GM20431 (cell line): ENCODE results near the gene YARS1.

ENCODE experiments used
- in situ Hi-C: fragments of 300-500 bp; cut with MseI, MboI; formaldehyde crosslinking; loops from one replicate; pipeline ENCODE4 v1.15.0; 2020; ENCODE audit warnings: low sequenced_read_pairs; ENCODE audit not compliant: unreplicated experiment

Gene YARS1

GRCh38 chr1:32767156-32767555 lies 50.0 kb downstream of the YARS1 start:
- in situ Hi-C loops: no loop called here

- in situ Hi-C loops: no loop called here
Measured at GRCh38 chr1:32766328-32766972, 50.7 kb downstream of the YARS1 start.

- in situ Hi-C loops: no loop called here
Measured at GRCh38 chr1:32765570-32766327, 51.4 kb downstream of the YARS1 start.

GRCh38 chr1:32764826-32765569 lies 52.2 kb downstream of the YARS1 start:
- in situ Hi-C loops: no loop called here

- in situ Hi-C loops: no loop called here
Measured at GRCh38 chr1:32763221-32763620, 53.9 kb downstream of the YARS1 start.

GRCh38 chr1:32761936-32762335 lies 55.2 kb downstream of the YARS1 start:
- in situ Hi-C loops: no loop called here

- in situ Hi-C loops: no loop called here
Measured at GRCh38 chr1:32761253-32761877, 55.8 kb downstream of the YARS1 start.

- in situ Hi-C loops: no loop called here
Measured at GRCh38 chr1:32759997-32760623, 57.0 kb downstream of the YARS1 start.

DNA sequence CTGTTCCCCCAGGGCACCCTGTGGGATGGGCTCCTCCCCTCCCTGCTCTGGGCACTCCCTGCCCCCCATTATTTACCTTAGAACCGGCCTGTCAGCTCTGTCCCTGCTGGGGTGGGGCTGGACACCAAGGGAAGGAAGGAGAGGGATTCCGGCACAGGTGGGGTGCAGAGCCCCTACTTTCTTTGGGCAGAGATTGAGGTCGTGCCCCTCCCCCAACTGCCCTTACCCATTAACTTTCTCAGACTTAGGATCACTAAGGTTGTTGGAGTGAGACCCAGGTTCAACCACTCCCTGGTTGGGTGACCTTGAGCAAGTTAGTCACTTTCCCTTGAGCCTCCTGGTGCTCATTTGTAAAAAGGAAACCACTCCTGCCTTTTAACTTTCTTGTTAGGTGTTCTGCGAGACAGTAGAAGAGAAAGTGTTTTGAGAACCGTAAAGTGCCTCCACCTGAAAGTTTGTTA lies 57.6 kb downstream of the YARS1 start:
- in situ Hi-C loops: no loop called here

- in situ Hi-C loops: no loop called here
Measured at GRCh38 chr1:32758795-32759430, 58.2 kb downstream of the YARS1 start.

- in situ Hi-C loops: no loop called here
Measured at GRCh38 chr1:32758177-32758794, 58.9 kb downstream of the YARS1 start.

DNA sequence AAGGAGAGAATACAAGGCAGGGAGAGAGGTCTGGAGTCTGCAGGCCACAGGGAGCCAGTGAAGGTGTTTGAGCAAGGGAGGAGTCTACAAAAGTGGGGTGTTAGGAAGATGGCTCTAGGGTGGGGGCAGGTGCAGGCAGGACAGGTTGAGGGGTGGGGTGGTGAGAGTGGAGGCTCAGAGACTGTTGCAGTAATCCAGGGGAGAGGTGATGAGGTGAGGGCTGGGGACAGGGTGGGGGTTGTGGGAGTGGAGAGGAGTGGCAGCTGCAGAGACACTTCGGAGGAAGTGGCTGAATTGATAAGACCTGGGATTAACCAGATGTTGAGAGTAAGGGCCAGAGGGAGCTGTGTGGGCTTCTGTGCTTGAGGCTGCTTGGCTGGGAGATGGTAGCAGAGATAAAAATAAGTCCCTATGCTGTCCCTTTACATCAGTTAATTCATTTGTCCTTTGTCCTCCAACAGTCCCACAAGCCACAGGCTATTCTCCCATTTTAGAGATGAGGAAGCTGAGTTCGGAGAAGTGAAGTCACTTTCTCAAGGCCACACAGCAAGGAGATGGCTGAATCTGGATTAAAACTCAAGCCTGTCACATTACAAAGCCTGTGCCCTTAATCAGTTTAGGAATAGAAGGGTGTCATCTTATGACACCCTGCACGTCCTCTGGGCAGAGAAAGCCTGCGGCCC lies 59.8 kb downstream of the YARS1 start:
- in situ Hi-C loops: no loop called here

DNA sequence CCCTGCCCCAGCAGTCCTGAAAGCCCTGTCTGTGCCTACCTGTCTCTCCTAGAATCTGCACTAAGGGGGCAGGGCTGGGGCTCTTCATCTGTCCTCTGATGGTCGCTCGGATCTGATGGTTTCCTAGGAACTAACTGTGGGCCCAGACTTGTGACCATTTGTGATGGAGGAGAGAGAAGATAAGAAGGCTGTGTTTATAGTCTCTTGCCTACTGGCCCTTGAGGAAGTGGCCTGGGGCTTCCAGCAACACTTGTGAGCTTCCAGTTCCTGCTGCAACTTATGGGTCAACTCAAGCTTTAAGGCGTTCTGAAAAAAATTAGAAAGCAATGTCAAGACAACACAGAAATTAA lies 61.4 kb downstream of the YARS1 start:
- in situ Hi-C loops: no loop called here

DNA sequence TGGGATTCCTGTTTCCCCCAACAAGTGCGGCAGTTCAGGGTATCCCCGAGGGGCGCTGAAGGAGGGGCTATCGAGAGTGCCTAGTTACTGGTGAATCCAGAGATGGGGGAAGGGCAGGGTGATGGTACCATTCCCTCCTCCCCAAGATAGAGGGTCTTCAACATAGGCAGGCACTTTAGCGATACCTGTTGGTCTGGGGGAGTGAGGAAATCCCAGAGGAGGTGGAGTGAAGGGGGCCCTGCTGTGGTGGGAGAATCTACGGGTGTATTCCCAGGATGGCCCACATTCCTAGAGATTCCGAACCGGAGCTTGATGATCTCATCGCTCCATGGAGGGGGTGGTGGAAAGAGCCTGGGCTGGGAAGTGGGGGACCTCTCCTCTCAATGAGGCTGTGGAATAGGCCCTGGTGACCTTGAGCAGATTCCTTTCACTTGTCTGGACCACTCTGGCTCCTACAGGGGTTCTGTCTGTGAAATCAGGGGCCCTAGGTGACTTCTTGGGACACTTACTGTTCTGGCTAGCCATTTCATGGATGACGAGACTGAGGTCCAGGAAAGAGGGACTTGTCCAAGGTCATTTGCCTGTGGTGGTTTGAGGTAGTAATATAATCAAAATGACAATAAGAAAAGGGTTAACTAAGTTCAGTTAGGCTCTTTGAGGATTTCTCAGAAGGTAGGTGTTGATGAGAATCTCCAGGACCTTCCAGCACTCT lies 61.9 kb downstream of the YARS1 start:
- in situ Hi-C loops: no loop called here

- in situ Hi-C loops: no loop called here
Measured at GRCh38 chr1:32754317-32755097, 62.7 kb downstream of the YARS1 start.

DNA sequence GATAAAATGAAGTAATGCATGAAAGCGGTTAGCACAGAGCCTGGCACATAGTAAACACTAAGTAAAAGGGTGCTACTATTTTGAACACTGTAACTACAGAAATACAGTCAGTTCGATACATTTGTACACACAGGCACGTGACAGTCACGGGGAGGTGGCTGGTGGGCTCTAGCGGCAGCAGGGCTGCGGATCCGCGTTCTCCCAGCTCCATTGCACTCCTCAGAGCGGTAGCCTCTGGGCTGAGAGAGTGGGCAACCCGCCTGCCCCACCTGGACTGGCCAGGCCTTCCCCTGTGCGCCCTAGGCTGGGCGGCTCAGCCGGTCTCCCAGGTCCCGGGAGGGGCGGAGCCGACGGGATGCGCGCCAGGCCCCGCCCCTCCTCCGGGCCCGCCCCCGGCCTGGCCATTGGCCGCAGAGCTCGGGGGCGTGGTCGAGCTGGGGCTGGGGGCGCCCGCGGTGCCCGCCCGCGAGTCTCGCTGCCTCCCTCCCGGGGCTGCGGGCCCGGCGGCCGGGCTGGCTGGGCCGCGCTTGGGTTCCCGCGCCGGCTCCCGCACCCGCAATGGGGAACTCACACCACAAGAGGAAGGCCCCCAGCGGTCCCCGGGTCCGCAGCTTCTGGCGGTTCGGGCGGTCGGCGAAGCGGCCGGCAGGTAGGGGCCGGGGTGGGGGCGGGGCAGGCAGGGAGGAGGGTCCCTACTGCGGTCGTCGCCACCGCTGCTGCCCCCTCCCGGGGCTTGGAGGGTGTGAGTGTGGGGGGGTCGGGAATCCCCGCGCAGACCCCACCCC lies 63.4 kb downstream of the YARS1 start:
- in situ Hi-C loops: no loop called here

DNA sequence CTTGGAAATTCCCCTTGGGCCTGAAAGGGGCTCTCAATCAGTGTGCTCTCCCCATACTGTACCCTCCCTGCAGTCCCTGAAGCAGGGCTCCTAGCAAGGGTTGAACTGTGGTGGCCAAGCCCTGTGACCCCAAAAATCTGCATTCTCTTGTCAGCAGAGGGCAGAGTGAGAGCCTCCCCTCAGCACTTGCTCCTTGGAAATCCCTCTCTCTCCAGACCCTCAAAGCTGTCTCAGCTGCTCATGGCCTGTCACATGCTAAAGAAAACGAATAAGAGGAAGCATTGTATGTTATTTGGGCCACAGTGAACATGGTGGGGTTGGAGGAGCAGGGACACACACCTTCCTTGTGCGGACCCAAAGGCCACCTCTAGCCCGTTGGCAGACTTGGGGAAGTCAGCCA lies 67.4 kb downstream of the YARS1 start:
- in situ Hi-C loops: no loop called here
